ENCODE measurements around the gene PPP1R14D. TPM values are rescaled to one million over a fixed set of nuclear protein-coding genes. Genes with fewer than 3 reads are reported as not detected.

Gene PPP1R14D
- total RNA-seq, 1 experiment from 2014 or later, result not detected

DNA sequence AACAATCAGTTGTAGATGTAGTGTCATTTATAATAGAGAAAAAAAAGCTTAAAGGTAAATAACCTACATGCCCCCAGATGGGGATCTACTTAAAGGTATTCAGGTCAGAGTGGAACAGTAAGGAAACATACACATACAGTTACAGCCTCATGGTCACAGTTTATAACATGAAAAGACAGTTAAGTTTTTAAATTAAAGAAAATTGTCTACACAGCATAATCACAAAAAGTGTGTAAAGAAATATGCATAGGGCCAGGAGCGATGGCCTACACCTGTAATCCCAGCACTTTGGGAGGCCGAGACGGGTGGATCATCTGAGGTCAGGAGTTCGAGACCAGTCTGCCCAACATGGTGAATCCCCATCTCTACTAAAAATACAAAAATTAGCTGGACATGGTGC, 38.7 kb upstream of the PPP1R14D start:
- ChIA-PET POLR2A (no interaction called here), CTCF (no interaction called here), RAD21 (ENCODE audit: low non-redundant PET in 1 of 2, low total read pairs in 2 of 2, uncharacterized antibody in 2 of 2, unreplicated experiment in 2 of 2) (no interaction called here)
- H3K27ac ChIP-seq (ENCODE audit: low read depth, low read length), result no peak overlapping the region
- no TSS peak for BruUV-seq (replicated peaks)
- DNase-seq (ENCODE audit: low read depth, low spot score) (no peak), ATAC-seq (no peak)
- no peak for TF ChIP-seq YY1 (IDR thresholded peaks at IDR 0.05; ENCODE audit: extremely low read depth, insufficient replicate concordance, low read depth, low read length)
- TF ChIP-seq, protein P1, sequence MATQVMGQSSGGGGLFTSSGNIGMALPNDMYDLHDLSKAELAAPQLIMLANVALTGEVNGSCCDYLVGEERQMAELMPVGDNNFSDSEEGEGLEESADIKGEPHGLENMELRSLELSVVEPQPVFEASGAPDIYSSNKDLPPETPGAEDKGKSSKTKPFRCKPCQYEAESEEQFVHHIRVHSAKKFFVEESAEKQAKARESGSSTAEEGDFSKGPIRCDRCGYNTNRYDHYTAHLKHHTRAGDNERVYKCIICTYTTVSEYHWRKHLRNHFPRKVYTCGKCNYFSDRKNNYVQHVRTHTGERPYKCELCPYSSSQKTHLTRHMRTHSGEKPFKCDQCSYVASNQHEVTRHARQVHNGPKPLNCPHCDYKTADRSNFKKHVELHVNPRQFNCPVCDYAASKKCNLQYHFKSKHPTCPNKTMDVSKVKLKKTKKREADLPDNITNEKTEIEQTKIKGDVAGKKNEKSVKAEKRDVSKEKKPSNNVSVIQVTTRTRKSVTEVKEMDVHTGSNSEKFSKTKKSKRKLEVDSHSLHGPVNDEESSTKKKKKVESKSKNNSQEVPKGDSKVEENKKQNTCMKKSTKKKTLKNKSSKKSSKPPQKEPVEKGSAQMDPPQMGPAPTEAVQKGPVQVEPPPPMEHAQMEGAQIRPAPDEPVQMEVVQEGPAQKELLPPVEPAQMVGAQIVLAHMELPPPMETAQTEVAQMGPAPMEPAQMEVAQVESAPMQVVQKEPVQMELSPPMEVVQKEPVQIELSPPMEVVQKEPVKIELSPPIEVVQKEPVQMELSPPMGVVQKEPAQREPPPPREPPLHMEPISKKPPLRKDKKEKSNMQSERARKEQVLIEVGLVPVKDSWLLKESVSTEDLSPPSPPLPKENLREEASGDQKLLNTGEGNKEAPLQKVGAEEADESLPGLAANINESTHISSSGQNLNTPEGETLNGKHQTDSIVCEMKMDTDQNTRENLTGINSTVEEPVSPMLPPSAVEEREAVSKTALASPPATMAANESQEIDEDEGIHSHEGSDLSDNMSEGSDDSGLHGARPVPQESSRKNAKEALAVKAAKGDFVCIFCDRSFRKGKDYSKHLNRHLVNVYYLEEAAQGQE (IDR thresholded peaks at IDR 0.05; ENCODE audit: low read depth), result no peak
- TF ChIP-seq, protein P2, sequence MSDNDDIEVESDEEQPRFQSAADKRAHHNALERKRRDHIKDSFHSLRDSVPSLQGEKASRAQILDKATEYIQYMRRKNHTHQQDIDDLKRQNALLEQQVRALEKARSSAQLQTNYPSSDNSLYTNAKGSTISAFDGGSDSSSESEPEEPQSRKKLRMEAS (IDR thresholded peaks at IDR 0.05), result no peak
- TF ChIP-seq SP1 (IDR thresholded peaks at IDR 0.05; ENCODE audit: low read depth), result no peak
- no peak for TF ChIP-seq ZFX (IDR thresholded peaks at IDR 0.05)
- no peak for TF ChIP-seq POLR2AphosphoS5 (IDR thresholded peaks at IDR 0.05; ENCODE audit: low read depth, low read length)
- TF ChIP-seq CEBPB (IDR thresholded peaks at IDR 0.05; ENCODE audit: low read depth), result no peak
- no peak for TF ChIP-seq FOSL1 (IDR thresholded peaks at IDR 0.05; ENCODE audit: low read depth)
- TF ChIP-seq CBX3 (IDR thresholded peaks at IDR 0.05; ENCODE audit: low read depth), result no peak
- no peak for TF ChIP-seq JUND (IDR thresholded peaks at IDR 0.05)
- no peak for TF ChIP-seq RAD21 (IDR thresholded peaks at IDR 0.05; ENCODE audit: low read depth)
- TF ChIP-seq POLR2A (IDR thresholded peaks at IDR 0.05; ENCODE audit: borderline replicate concordance, extremely low read depth, insufficient read depth, insufficient read length), result no peak
- TF ChIP-seq, protein P3, sequence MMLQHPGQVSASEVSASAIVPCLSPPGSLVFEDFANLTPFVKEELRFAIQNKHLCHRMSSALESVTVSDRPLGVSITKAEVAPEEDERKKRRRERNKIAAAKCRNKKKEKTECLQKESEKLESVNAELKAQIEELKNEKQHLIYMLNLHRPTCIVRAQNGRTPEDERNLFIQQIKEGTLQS (IDR thresholded peaks at IDR 0.05), result no peak
- TF ChIP-seq TCF7L2 (IDR thresholded peaks at IDR 0.05; ENCODE audit: borderline replicate concordance, extremely low read depth, insufficient read depth, insufficient read length), result no peak
- no peak for TF ChIP-seq ELF1 (IDR thresholded peaks at IDR 0.05; ENCODE audit: borderline replicate concordance, low read depth)
- no peak for TF ChIP-seq ZBTB33 (IDR thresholded peaks at IDR 0.05; ENCODE audit: extremely low read depth, insufficient replicate concordance, low read length)
- H3K4me3 ChIP-seq (replicated peaks in 1 of 2; ENCODE audit: low read depth in 1 of 2, low read length in 2 of 2), result no peak overlapping the region
- H3K79me2 ChIP-seq (ENCODE audit: insufficient read depth, low read length), result no peaks in the 10 kb centered on the region
- no peaks in the 10 kb centered on the region for H3K9me2 ChIP-seq (ENCODE audit: insufficient read depth)
- H3K4me1 ChIP-seq (ENCODE audit: control insufficient read depth in 1 of 2, insufficient read depth in 2 of 2, low read length in 2 of 2), result peaks cover 15 to 20% of the 10 kb centered on the region in 2 experiments
- H4K20me1 ChIP-seq (ENCODE audit: insufficient read depth), result no peaks in the 10 kb centered on the region
- H3K9me3 ChIP-seq (ENCODE audit: control insufficient read depth in 1 of 2, insufficient read depth in 1 of 2, low read depth in 1 of 2, low read length in 2 of 2), result no peaks in the 10 kb centered on the region
- H3K27me3 ChIP-seq (ENCODE audit: insufficient read depth, low read length), result no peaks in the 10 kb centered on the region
- intact Hi-C loops (cut with micrococcal nuclease), result no loop called here
- no peaks in the 10 kb centered on the region for H3K36me3 ChIP-seq (ENCODE audit: control insufficient read depth in 1 of 2, insufficient read depth in 2 of 2, low read length in 2 of 2)
- H2AFZ ChIP-seq (ENCODE audit: low read depth, low read length, poor library complexity, severe bottlenecking), result no peak overlapping the region
- no peak overlapping the region for H3K4me2 ChIP-seq (ENCODE audit: low read length)
- H3K9ac ChIP-seq (ENCODE audit: low read length), result no peak overlapping the region

All from HCT116 (cell line).